ENCODE data around the gene EXOC2. TPM values are rescaled to one million over a fixed set of nuclear protein-coding genes. Genes with fewer than 3 reads are reported as not detected.
"Not testable (repeated sequence)": the region's sequence is repeated elsewhere in the genome, so short reads cannot be mapped to it uniquely, and the experiment has no call there.

EXOC2 gene
- total RNA-seq, 2 donors from 2014 or later, result 12.9 to 16.1 TPM

DNA sequence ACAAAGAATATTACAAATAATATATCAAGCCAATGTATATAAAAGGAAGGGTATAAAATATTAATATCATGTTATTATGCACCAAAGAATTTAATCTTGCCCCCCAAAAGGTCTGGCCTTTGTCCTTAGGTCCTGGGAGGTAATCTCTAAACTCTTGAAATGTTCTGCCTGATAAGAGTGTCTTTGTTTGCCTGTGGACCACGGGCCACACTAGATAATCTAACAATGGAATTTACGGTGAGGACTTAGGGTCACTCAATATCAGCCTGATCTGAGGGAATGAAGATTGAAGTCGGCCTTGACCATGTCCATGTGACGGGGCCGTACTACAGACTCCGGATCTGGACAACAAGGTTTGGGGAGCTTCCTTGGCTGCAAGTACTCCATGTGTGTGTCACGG is 79.0 kb downstream of the EXOC2 start:
- Histone ChIP-seq H3K27me3 (no peaks in the 10 kb centered on the region), H3K9me3 (no peaks in the 10 kb centered on the region), H3K27ac (no peak overlapping the region), H3K36me3 (peaks cover 13% of the 10 kb centered on the region), H3K4me1 (no peaks in the 10 kb centered on the region), H3K4me3 (no peak overlapping the region)
- DNase-seq (ENCODE audit: low spot score), result no peak
- TF ChIP-seq CTCF (IDR thresholded peaks at IDR 0.05), result no peak

GRCh38 chr6:611928-612327 is 81.0 kb downstream of the EXOC2 start:
- H3K36me3 ChIP-seq, result peaks cover 9% of the 10 kb centered on the region
- no peaks in the 10 kb centered on the region for H3K9me3 ChIP-seq
- H3K4me3 ChIP-seq, result no peak overlapping the region
- H3K27ac ChIP-seq, result no peak overlapping the region
- H3K27me3 ChIP-seq, result no peaks in the 10 kb centered on the region
- no peak for DNase-seq (ENCODE audit: low spot score)
- no peak for TF ChIP-seq CTCF (IDR thresholded peaks at IDR 0.05)
- H3K4me1 ChIP-seq, result no peaks in the 10 kb centered on the region

DNA sequence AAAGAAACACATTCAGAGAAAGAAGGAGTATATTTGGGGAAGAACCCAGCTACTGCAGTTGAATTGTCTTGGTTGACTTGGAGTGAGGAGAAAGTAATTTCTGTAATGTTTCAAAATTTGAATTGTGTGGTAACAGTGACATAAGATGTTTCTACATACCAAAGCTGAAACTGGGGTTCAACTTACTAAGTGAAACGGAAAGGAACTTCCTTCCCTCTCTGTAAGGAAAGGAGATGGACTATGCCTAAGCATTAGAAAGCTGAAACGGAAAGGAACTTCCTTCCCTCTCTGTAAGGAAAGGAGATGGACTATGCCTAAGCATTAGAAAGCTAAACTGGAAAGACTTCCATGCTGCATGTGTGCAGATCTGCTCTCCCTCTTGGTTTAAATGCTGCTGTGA is 82.1 kb downstream of the EXOC2 start:
- Histone ChIP-seq H3K36me3 (peaks cover 14% of the 10 kb centered on the region), H3K4me3 (no peak overlapping the region), H3K4me1 (no peaks in the 10 kb centered on the region), H3K27ac (no peak overlapping the region), H3K27me3 (no peaks in the 10 kb centered on the region), H3K9me3 (no peaks in the 10 kb centered on the region)
- DNase-seq (ENCODE audit: low spot score), result no peak
- TF ChIP-seq CTCF (IDR thresholded peaks at IDR 0.05), result no peak

GRCh38 chr6:609905-610304 is 83.0 kb downstream of the EXOC2 start:
- Histone ChIP-seq H3K27me3 (no peaks in the 10 kb centered on the region), H3K36me3 (peaks cover 9% of the 10 kb centered on the region), H3K4me1 (no peaks in the 10 kb centered on the region), H3K4me3 (no peak overlapping the region), H3K27ac (no peak overlapping the region), H3K9me3 (no peaks in the 10 kb centered on the region)
- DNase-seq (ENCODE audit: low spot score), result no peak
- no peak for TF ChIP-seq CTCF (IDR thresholded peaks at IDR 0.05)

DNA sequence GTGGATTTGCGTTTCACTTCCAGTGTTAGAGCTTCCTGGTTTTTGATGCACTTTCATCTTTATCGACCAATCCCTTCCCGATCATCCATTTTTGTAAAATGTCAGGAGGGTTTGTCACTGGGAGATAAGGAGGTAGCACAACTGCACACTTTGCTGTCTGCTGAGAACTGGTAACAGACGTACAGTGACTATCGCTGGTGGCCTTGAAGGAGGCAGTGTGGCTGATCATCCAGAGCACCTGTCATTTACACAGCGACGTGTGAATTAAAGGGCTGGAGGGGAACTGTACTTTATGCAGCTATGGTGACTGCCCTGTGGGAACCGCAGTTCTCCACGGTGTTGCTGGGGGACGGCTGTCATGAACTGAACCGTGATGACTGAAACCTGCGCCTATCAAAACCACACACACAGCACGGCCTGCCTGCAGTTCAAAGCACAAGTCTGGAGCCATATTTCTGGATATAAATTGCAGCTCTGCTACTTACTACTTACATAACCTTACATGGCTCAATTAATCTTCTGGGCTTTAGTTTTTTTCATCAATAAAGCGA is 86.0 kb downstream of the EXOC2 start:
- H3K27me3 ChIP-seq, result no peaks in the 10 kb centered on the region
- H3K9me3 ChIP-seq, result no peaks in the 10 kb centered on the region
- TF ChIP-seq CTCF (IDR thresholded peaks at IDR 0.05), result no peak
- no peak for DNase-seq (ENCODE audit: low spot score)
- no peak overlapping the region for H3K4me3 ChIP-seq
- no peak overlapping the region for H3K27ac ChIP-seq
- no peaks in the 10 kb centered on the region for H3K4me1 ChIP-seq
- H3K36me3 ChIP-seq, result peaks cover 6% of the 10 kb centered on the region

- H3K4me1 ChIP-seq; H3K9me3 ChIP-seq; DNase-seq (ENCODE audit: low spot score); H3K27ac ChIP-seq; H3K27me3 ChIP-seq; H3K4me3 ChIP-seq; H3K36me3 ChIP-seq: not testable (repeated sequence)
These were observed 87.0 kb downstream of the EXOC2 start for GRCh38 chr6:605895-606294.

Measured in right atrium auricular region (tissue), 2 donors.